ENCODE results near the gene MPPED1.

The MPPED1 gene

GRCh38 chr22:43393132-43393843, 18.5 kb upstream of the MPPED1 start:
- DNase-seq = no peak

- no peak for DNase-seq
Observed at GRCh38 chr22:43393844-43394474, 17.9 kb upstream of the MPPED1 start.

- no peak for DNase-seq
Observed at GRCh38 chr22:43395086-43395695, 16.6 kb upstream of the MPPED1 start.

- no peak for DNase-seq
Observed at GRCh38 chr22:43396321-43396933, 15.4 kb upstream of the MPPED1 start.

GRCh38 chr22:43396934-43397457, 14.8 kb upstream of the MPPED1 start:
- DNase-seq = no peak

GRCh38 chr22:43397766-43398165, 14.0 kb upstream of the MPPED1 start:
- DNase-seq = no peak

GRCh38 chr22:43398246-43398645, 13.6 kb upstream of the MPPED1 start:
- no peak for DNase-seq

GRCh38 chr22:43398910-43399309, 12.9 kb upstream of the MPPED1 start:
- no peak for DNase-seq

- no peak for DNase-seq
Observed at GRCh38 chr22:43399338-43399979, 12.4 kb upstream of the MPPED1 start.

GRCh38 chr22:43399980-43400358, 11.8 kb upstream of the MPPED1 start:
- DNase-seq = no peak

- DNase-seq = no peak
Observed at GRCh38 chr22:43400449-43400848, 11.4 kb upstream of the MPPED1 start.

- no peak for DNase-seq
Observed at GRCh38 chr22:43401233-43401632, 10.6 kb upstream of the MPPED1 start.

- DNase-seq = no peak
Observed at GRCh38 chr22:43401661-43402060, 10.2 kb upstream of the MPPED1 start.

GRCh38 chr22:43402128-43402527, 9.7 kb upstream of the MPPED1 start:
- no peak for DNase-seq

- DNase-seq = no peak
Observed at GRCh38 chr22:43404673-43405385, 7.0 kb upstream of the MPPED1 start.

- DNase-seq = no peak
Observed at GRCh38 chr22:43406186-43406790, 5.5 kb upstream of the MPPED1 start.

GRCh38 chr22:43407591-43407990, 4.2 kb upstream of the MPPED1 start:
- DNase-seq = no peak

GRCh38 chr22:43408009-43408408, 3.8 kb upstream of the MPPED1 start:
- no peak for DNase-seq

- no peak for DNase-seq
Observed at GRCh38 chr22:43409046-43409445, 2.8 kb upstream of the MPPED1 start.

- no peak for DNase-seq
Observed at GRCh38 chr22:43409800-43410199, 2.0 kb upstream of the MPPED1 start.

GRCh38 chr22:43411040-43411868, 560 bp upstream of the MPPED1 start:
- no peak for DNase-seq

All from activated effector memory CD4-positive, alpha-beta T cell treated with Interleukin-2 at 50 U/mL for 16 hours (primary cell).